Measurements from ENCODE around the gene ZNF594. TPM values are rescaled to one million over a fixed set of nuclear protein-coding genes. Genes with fewer than 3 reads are reported as not detected.
A peak's percentile ranks its signal among the peaks of the same experiment; 100 is the strongest.

ZNF594 gene
- total and polyA plus RNA-seq, 2 of the 13 experiments (the other 11 are each of a cell fraction or from before 2014, with no cell fraction given): 2.9 to 9.6 TPM

DNA sequence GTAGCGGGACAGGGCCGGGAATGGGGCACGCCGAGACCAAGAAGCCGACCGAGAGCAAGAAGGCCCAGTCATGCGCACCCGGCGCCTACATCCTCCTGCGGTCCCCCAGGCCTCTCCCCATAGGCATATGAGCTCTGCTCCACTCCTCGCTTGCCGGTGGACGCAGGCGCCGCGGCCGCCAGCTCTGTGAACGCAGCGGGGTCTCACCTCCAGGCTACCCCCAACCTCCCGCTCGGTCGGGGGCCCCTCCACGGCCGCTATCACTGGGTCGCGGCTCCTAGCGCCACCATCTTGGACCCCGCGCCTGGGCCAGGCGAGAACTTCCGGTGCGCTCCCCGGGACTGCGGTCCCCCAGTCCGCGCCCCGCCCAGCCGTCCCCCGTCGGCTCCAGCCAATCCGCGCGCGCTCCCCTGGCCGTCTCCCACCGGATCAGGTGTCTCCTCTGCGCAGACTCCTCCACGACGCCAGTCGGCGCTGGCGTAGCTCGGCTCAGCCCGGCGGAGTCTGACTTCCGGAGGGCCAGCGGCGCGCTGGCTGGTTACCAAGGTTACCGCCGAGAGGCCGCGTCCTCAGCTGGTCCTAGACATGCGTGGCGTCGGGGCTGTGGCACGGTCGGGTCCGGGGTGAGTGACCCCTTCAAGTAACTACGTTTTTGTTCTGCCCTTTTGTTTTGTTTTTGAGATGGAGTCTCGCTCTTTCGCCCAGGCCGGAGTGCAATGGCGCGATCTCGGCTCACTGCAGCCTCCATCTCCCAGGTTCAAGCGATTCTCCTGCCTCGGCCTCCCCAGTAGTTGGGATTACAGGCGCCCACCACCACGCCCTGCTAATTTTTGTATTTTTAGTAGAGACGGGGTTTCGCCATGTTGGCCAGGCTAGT is at the start of gene ZNF594 (continued):
- TF ChIP-seq, protein P1, sequence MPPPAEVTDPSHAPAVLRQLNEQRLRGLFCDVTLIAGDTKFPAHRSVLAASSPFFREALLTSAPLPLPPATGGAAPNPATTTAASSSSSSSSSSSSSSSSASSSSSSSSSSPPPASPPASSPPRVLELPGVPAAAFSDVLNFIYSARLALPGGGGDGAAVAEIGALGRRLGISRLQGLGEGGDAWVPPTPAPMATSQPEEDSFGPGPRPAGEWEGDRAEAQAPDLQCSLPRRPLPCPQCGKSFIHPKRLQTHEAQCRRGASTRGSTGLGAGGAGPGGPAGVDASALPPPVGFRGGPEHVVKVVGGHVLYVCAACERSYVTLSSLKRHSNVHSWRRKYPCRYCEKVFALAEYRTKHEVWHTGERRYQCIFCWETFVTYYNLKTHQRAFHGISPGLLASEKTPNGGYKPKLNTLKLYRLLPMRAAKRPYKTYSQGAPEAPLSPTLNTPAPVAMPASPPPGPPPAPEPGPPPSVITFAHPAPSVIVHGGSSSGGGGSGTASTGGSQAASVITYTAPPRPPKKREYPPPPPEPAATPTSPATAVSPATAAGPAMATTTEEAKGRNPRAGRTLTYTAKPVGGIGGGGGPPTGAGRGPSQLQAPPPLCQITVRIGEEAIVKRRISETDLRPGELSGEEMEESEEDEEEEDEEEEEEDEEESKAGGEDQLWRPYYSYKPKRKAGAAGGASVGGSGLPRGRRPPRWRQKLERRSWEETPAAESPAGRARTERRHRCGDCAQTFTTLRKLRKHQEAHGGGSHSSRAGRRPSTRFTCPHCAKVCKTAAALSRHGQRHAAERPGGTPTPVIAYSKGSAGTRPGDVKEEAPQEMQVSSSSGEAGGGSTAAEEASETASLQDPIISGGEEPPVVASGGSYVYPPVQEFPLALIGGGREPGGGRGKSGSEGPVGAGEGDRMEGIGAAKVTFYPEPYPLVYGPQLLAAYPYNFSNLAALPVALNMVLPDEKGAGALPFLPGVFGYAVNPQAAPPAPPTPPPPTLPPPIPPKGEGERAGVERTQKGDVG (CRISPR knock-in tag; IDR thresholded peaks at IDR 0.05; ENCODE audit: borderline replicate concordance): no peak
- TF ChIP-seq, protein P2, sequence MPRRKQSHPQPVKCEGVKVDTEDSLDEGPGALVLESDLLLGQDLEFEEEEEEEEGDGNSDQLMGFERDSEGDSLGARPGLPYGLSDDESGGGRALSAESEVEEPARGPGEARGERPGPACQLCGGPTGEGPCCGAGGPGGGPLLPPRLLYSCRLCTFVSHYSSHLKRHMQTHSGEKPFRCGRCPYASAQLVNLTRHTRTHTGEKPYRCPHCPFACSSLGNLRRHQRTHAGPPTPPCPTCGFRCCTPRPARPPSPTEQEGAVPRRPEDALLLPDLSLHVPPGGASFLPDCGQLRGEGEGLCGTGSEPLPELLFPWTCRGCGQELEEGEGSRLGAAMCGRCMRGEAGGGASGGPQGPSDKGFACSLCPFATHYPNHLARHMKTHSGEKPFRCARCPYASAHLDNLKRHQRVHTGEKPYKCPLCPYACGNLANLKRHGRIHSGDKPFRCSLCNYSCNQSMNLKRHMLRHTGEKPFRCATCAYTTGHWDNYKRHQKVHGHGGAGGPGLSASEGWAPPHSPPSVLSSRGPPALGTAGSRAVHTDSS (CRISPR knock-in tag; conservative IDR thresholded peaks at IDR 0.05): no peak
- TF ChIP-seq NAIF1 (CRISPR knock-in tag; IDR thresholded peaks at IDR 0.05; ENCODE audit: borderline replicate concordance): no peak
- TF ChIP-seq PCBP1 (IDR thresholded peaks at IDR 0.05; ENCODE audit: borderline replicate concordance, low read depth, low read length): no peak
- TF ChIP-seq NR2F1 (CRISPR knock-in tag; IDR thresholded peaks at IDR 0.05): no peak
- TF ChIP-seq NFE2L2 (IDR thresholded peaks at IDR 0.05; ENCODE audit: low read length): no peak
- TF ChIP-seq, protein P3, sequence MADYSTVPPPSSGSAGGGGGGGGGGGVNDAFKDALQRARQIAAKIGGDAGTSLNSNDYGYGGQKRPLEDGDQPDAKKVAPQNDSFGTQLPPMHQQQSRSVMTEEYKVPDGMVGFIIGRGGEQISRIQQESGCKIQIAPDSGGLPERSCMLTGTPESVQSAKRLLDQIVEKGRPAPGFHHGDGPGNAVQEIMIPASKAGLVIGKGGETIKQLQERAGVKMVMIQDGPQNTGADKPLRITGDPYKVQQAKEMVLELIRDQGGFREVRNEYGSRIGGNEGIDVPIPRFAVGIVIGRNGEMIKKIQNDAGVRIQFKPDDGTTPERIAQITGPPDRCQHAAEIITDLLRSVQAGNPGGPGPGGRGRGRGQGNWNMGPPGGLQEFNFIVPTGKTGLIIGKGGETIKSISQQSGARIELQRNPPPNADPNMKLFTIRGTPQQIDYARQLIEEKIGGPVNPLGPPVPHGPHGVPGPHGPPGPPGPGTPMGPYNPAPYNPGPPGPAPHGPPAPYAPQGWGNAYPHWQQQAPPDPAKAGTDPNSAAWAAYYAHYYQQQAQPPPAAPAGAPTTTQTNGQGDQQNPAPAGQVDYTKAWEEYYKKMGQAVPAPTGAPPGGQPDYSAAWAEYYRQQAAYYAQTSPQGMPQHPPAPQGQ (CRISPR knock-in tag; IDR thresholded peaks at IDR 0.05; ENCODE audit: borderline replicate concordance): no peak
- TF ChIP-seq, protein P4, sequence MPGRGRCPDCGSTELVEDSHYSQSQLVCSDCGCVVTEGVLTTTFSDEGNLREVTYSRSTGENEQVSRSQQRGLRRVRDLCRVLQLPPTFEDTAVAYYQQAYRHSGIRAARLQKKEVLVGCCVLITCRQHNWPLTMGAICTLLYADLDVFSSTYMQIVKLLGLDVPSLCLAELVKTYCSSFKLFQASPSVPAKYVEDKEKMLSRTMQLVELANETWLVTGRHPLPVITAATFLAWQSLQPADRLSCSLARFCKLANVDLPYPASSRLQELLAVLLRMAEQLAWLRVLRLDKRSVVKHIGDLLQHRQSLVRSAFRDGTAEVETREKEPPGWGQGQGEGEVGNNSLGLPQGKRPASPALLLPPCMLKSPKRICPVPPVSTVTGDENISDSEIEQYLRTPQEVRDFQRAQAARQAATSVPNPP (CRISPR knock-in tag; IDR thresholded peaks at IDR 0.05): no peak
- TF ChIP-seq DNMT1 (CRISPR knock-in tag; IDR thresholded peaks at IDR 0.05): no peak
- TF ChIP-seq ZFX (CRISPR knock-in tag; IDR thresholded peaks at IDR 0.05; ENCODE audit: low read depth): peak; percentile 91
- no peak for TF ChIP-seq ZNF292 (CRISPR knock-in tag; IDR thresholded peaks at IDR 0.05; ENCODE audit: borderline replicate concordance, low read depth)
- peak; percentile 75; the same call in 1 of the 2 replicates for TF ChIP-seq YEATS2 (CRISPR knock-in tag; IDR thresholded peaks at IDR 0.05; ENCODE audit: borderline replicate concordance)
- TF ChIP-seq, protein P5, sequence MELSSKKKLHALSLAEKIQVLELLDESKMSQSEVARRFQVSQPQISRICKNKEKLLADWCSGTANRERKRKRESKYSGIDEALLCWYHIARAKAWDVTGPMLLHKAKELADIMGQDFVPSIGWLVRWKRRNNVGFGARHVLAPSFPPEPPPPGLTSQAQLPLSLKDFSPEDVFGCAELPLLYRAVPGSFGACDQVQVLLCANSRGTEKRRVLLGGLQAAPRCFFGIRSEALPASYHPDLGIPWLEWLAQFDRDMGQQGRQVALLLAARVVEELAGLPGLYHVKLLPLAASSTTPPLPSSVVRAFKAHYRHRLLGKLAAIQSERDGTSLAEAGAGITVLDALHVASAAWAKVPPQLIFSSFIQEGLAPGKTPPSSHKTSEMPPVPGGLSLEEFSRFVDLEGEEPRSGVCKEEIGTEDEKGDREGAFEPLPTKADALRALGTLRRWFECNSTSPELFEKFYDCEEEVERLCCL (CRISPR knock-in tag; IDR thresholded peaks at IDR 0.05; ENCODE audit: borderline replicate concordance): no peak
- no peak for TF ChIP-seq ZNF329 (CRISPR knock-in tag; IDR thresholded peaks at IDR 0.05; ENCODE audit: low read depth)
- peak; percentile 73 for TF ChIP-seq SIN3B (IDR thresholded peaks at IDR 0.05; ENCODE audit: low read length)
- no peak for TF ChIP-seq ZNF772 (CRISPR knock-in tag; IDR thresholded peaks at IDR 0.05)
- TF ChIP-seq, protein P6, sequence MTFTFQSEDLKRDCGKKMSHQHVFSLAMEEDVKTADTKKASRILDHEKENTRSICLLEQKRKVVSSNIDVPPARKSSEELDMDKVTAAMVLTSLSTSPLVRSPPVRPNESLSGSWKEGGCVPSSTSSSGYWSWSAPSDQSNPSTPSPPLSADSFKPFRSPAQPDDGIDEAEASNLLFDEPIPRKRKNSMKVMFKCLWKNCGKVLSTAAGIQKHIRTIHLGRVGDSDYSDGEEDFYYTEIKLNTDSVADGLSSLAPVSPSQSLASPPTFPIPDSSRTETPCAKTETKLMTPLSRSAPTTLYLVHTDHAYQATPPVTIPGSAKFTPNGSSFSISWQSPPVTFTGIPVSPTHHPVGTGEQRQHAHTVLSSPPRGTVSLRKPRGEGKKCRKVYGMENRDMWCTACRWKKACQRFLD (CRISPR knock-in tag; IDR thresholded peaks at IDR 0.05; ENCODE audit: borderline replicate concordance): no peak
